ENCODE data around the gene CCNB3. TPM values are rescaled to one million over a fixed set of nuclear protein-coding genes. Genes with fewer than 3 reads are reported as not detected.

The CCNB3 gene, protein sequence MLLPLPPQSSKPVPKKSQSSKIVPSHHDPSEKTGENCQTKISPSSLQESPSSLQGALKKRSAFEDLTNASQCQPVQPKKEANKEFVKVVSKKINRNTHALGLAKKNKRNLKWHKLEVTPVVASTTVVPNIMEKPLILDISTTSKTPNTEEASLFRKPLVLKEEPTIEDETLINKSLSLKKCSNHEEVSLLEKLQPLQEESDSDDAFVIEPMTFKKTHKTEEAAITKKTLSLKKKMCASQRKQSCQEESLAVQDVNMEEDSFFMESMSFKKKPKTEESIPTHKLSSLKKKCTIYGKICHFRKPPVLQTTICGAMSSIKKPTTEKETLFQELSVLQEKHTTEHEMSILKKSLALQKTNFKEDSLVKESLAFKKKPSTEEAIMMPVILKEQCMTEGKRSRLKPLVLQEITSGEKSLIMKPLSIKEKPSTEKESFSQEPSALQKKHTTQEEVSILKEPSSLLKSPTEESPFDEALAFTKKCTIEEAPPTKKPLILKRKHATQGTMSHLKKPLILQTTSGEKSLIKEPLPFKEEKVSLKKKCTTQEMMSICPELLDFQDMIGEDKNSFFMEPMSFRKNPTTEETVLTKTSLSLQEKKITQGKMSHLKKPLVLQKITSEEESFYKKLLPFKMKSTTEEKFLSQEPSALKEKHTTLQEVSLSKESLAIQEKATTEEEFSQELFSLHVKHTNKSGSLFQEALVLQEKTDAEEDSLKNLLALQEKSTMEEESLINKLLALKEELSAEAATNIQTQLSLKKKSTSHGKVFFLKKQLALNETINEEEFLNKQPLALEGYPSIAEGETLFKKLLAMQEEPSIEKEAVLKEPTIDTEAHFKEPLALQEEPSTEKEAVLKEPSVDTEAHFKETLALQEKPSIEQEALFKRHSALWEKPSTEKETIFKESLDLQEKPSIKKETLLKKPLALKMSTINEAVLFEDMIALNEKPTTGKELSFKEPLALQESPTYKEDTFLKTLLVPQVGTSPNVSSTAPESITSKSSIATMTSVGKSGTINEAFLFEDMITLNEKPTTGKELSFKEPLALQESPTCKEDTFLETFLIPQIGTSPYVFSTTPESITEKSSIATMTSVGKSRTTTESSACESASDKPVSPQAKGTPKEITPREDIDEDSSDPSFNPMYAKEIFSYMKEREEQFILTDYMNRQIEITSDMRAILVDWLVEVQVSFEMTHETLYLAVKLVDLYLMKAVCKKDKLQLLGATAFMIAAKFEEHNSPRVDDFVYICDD (N-terminal part only)
- total RNA-seq (2022) (0.17 and 0.68 TPM in 2 replicates), Bru-seq, nascent RNA (percentile 17 among the genes with signal in this experiment), BruChase-seq, experiment 1, labeled RNA remaining after a 6-hour chase (percentile 17 among the genes with signal in this experiment), BruChase-seq, experiment 2, labeled RNA remaining after a 2-hour chase (percentile 19 among the genes with signal in this experiment)
- long read RNA-seq, result 0 reads

GRCh38 chrX:50204364-50204899 is at the start of gene CCNB3:
CCNB3 (plus strand) TSS chrX:50204765; CDS start chrX:50285164, 80,399 bp downstream.
- H3K4me1 Mint-ChIP-seq (ENCODE audit: insufficient read depth, unreplicated experiment), result peaks cover 6% of the 10 kb centered on the region
- peak; percentile 69 for DNase-seq (ENCODE audit: unreplicated experiment)
- peak within 1 kb of the TSS; percentile 72 for H3K4me3 Mint-ChIP-seq (ENCODE audit: unreplicated experiment)
- H3K27me3 Mint-ChIP-seq (ENCODE audit: insufficient read depth, unreplicated experiment), result peaks cover 30% of the 10 kb centered on the region
- TF ChIP-seq CTCF (IDR thresholded peaks at IDR 0.05; ENCODE audit: unreplicated experiment), result peak; percentile 60
- ChIA-PET POLR2A (interaction anchor here (0.6 to 1.0 kb wide), 3 partner anchors 10 to 252 kb away, joined by 3 to 4 read pairs (median 4); no protein-coding TSS in a partner anchor), CTCF (interaction anchor here (0.6 to 1.7 kb wide), 14 partner anchors 8 to 1189 kb away, joined by 3 to 6 read pairs (median 4); partner anchors contain the start of gene CLCN5)
- H3K9me3 Mint-ChIP-seq (ENCODE audit: unreplicated experiment), result no peaks in the 10 kb centered on the region
- BruUV-seq (replicated peaks), result no TSS peak
- intact Hi-C loops (cut with micrococcal nuclease), result loop anchor here (1.0 kb wide), 2 partner anchors 104 to 289 kb away; no protein-coding TSS in a partner anchor
- peak within 1 kb of the TSS; percentile 68 for H3K27ac Mint-ChIP-seq (ENCODE audit: low read depth, unreplicated experiment)
- no peaks in the 10 kb centered on the region for H3K36me3 Mint-ChIP-seq (ENCODE audit: insufficient read depth, unreplicated experiment)

- H3K27ac Mint-ChIP-seq (ENCODE audit: low read depth, unreplicated experiment), result no peak overlapping the region
- ChIA-PET CTCF (interaction anchor here (0.5 kb wide), 1 partner anchor 404 kb away, joined by 3 read pairs; no protein-coding TSS in a partner anchor), POLR2A (no interaction called here)
- no peaks in the 10 kb centered on the region for H3K36me3 Mint-ChIP-seq (ENCODE audit: insufficient read depth, unreplicated experiment)
- no peaks in the 10 kb centered on the region for H3K27me3 Mint-ChIP-seq (ENCODE audit: insufficient read depth, unreplicated experiment)
- intact Hi-C loops (cut with micrococcal nuclease), result no loop called here
- no peaks in the 10 kb centered on the region for H3K4me1 Mint-ChIP-seq (ENCODE audit: insufficient read depth, unreplicated experiment)
- DNase-seq (ENCODE audit: unreplicated experiment), result peak; percentile 62
- TF ChIP-seq CTCF (IDR thresholded peaks at IDR 0.05; ENCODE audit: unreplicated experiment), result no peak
- peaks cover 5% of the 10 kb centered on the region for H3K9me3 Mint-ChIP-seq (ENCODE audit: unreplicated experiment)
- no TSS peak for BruUV-seq (replicated peaks)
- no peak overlapping the region for H3K4me3 Mint-ChIP-seq (ENCODE audit: unreplicated experiment)
Measured at GRCh38 chrX:50157545-50158135, 46.9 kb upstream of the CCNB3 start.

DNA sequence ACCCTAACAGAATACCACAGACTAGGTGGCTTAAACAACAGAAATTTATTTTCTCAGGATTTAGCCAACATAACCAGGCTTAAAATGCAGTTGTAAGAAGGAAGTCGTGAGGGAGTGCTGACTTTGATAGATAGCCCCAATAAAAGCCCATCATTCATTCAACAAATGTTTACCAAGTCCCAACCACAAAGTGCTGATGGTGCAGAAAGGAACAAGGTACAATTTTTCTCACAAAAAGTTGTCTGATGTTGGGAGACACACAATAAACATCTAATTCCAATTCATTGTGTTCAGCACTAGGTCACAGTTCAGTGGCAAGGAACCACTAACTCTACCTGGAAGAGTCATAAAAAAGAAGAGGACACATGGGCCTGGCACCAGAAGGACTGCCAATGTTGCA is 46.0 kb upstream of the CCNB3 start:
- Mint-ChIP-seq H3K36me3 (ENCODE audit: insufficient read depth, unreplicated experiment) (no peaks in the 10 kb centered on the region), H3K27me3 (ENCODE audit: insufficient read depth, unreplicated experiment) (no peaks in the 10 kb centered on the region), H3K9me3 (ENCODE audit: unreplicated experiment) (peaks cover 5% of the 10 kb centered on the region), H3K27ac (ENCODE audit: low read depth, unreplicated experiment) (no peak overlapping the region), H3K4me3 (ENCODE audit: unreplicated experiment) (no peak overlapping the region), H3K4me1 (ENCODE audit: insufficient read depth, unreplicated experiment) (no peaks in the 10 kb centered on the region)
- no TSS peak for BruUV-seq (replicated peaks)
- ChIA-PET CTCF (no interaction called here), POLR2A (interaction anchor here (0.6 kb wide), 1 partner anchor 1071 kb away, joined by 3 read pairs; no protein-coding TSS in a partner anchor)
- no peak for DNase-seq (ENCODE audit: unreplicated experiment)
- TF ChIP-seq CTCF (IDR thresholded peaks at IDR 0.05; ENCODE audit: unreplicated experiment), result no peak
- intact Hi-C loops (cut with micrococcal nuclease), result no loop called here

Data from MCF 10A (cell line).